Muscle layer of colon (tissue), 2 donors: ENCODE data around the gene GREB1.
"Not testable (repeated sequence)": the region's sequence is repeated elsewhere in the genome, so short reads cannot be mapped to it uniquely, and the experiment has no call there.

ENCODE experiments used
- H3K27ac ChIP-seq: one replicate; pipeline ENCODE4 v1.7.0; 2013; ENCODE audit warnings: low read depth, mild to moderate bottlenecking, low read length, moderate library complexity
- H3K27me3 ChIP-seq, 2 donors: one replicate each; pipeline ENCODE4 v1.7.0; 2013; ENCODE audit warnings: low read length in 2 of 2, mild to moderate bottlenecking in 2 of 2; ENCODE audit not compliant: insufficient read depth in 2 of 2, control insufficient read depth in 1 of 2
- H3K36me3 ChIP-seq: one replicate; pipeline ENCODE4 v1.7.0; 2013; ENCODE audit warnings: mild to moderate bottlenecking, low read length; ENCODE audit not compliant: insufficient read depth
- H3K4me1 ChIP-seq: one replicate; pipeline ENCODE4 v1.7.0; 2013; ENCODE audit warnings: mild to moderate bottlenecking, low read length; ENCODE audit not compliant: insufficient read depth
- H3K4me3 ChIP-seq, 2 donors: one replicate each; pipeline ENCODE4 v1.7.0; 2013; ENCODE audit warnings: low read length in 2 of 2, low read depth in 1 of 2, mild to moderate bottlenecking in 1 of 2, moderate library complexity in 1 of 2
- H3K9ac ChIP-seq: one replicate; pipeline ENCODE4 v1.7.0; 2013; ENCODE audit warnings: low read length
- H3K9me3 ChIP-seq: one replicate; pipeline ENCODE4 v1.7.0; 2013; ENCODE audit warnings: mild to moderate bottlenecking, low read length
- donor health status: abdominal sarcoma.
- donor health status: Adenocarcinoma of cecum.

GREB1 gene

GRCh38 chr2:11657195-11657594, 123.3 kb downstream of the GREB1 start:
- H3K36me3 ChIP-seq, result no peaks in the 10 kb centered on the region
- H3K4me1 ChIP-seq, result peaks cover 6% of the 10 kb centered on the region
- H3K4me3 ChIP-seq, result no peak overlapping the region
- no peak overlapping the region for H3K27ac ChIP-seq
- H3K9me3 ChIP-seq, result no peaks in the 10 kb centered on the region
- no peaks in the 10 kb centered on the region for H3K27me3 ChIP-seq
- no peak overlapping the region for H3K9ac ChIP-seq

GRCh38 chr2:11657646-11658045, 123.8 kb downstream of the GREB1 start:
- Histone ChIP-seq H3K27me3 (no peaks in the 10 kb centered on the region), H3K36me3 (no peaks in the 10 kb centered on the region), H3K4me1 (peaks cover 6% of the 10 kb centered on the region), H3K27ac (no peak overlapping the region), H3K9ac (no peak overlapping the region), H3K4me3 (no peak overlapping the region), H3K9me3 (no peaks in the 10 kb centered on the region)

- Histone ChIP-seq H3K27ac (no peak overlapping the region), H3K36me3 (no peaks in the 10 kb centered on the region), H3K4me3 (no peak overlapping the region), H3K4me1 (peaks cover 6% of the 10 kb centered on the region), H3K9me3 (no peaks in the 10 kb centered on the region), H3K27me3 (no peaks in the 10 kb centered on the region), H3K9ac (no peak overlapping the region)
Measured at GRCh38 chr2:11658208-11659114, 124.6 kb downstream of the GREB1 start.

- Histone ChIP-seq H3K9me3 (no peaks in the 10 kb centered on the region), H3K4me3 (no peak overlapping the region), H3K27me3 (no peaks in the 10 kb centered on the region), H3K9ac (no peak overlapping the region), H3K27ac (no peak overlapping the region), H3K36me3 (no peaks in the 10 kb centered on the region), H3K4me1 (peaks cover 6% of the 10 kb centered on the region)
Measured at GRCh38 chr2:11659115-11659475, 125.2 kb downstream of the GREB1 start.

GRCh38 chr2:11659851-11660250, 126.0 kb downstream of the GREB1 start:
- Histone ChIP-seq H3K27ac (no peak overlapping the region), H3K36me3 (no peaks in the 10 kb centered on the region), H3K4me3 (no peak overlapping the region), H3K9ac (no peak overlapping the region), H3K27me3 (no peaks in the 10 kb centered on the region), H3K4me1 (peaks cover 6% of the 10 kb centered on the region), H3K9me3 (no peaks in the 10 kb centered on the region)

GRCh38 chr2:11660396-11660795, 126.6 kb downstream of the GREB1 start:
- not testable (repeated sequence) for H3K36me3 ChIP-seq, H3K4me3 ChIP-seq, H3K27ac ChIP-seq, H3K4me1 ChIP-seq, H3K9me3 ChIP-seq, H3K9ac ChIP-seq, H3K27me3 ChIP-seq

GRCh38 chr2:11661891-11662435, 128.1 kb downstream of the GREB1 start:
- no peaks in the 10 kb centered on the region for H3K4me1 ChIP-seq
- no peak overlapping the region for H3K27ac ChIP-seq
- no peaks in the 10 kb centered on the region for H3K9me3 ChIP-seq
- no peaks in the 10 kb centered on the region for H3K27me3 ChIP-seq
- no peak overlapping the region for H3K4me3 ChIP-seq
- H3K9ac ChIP-seq, result no peak overlapping the region
- no peaks in the 10 kb centered on the region for H3K36me3 ChIP-seq

GRCh38 chr2:11662882-11663281, 129.0 kb downstream of the GREB1 start:
- no peaks in the 10 kb centered on the region for H3K36me3 ChIP-seq
- H3K9ac ChIP-seq, result no peak overlapping the region
- H3K4me1 ChIP-seq, result no peaks in the 10 kb centered on the region
- no peaks in the 10 kb centered on the region for H3K27me3 ChIP-seq
- H3K27ac ChIP-seq, result no peak overlapping the region
- no peaks in the 10 kb centered on the region for H3K9me3 ChIP-seq
- H3K4me3 ChIP-seq, result no peak overlapping the region

- Histone ChIP-seq H3K4me3 (no peak overlapping the region), H3K27me3 (no peaks in the 10 kb centered on the region), H3K9me3 (no peaks in the 10 kb centered on the region), H3K9ac (no peak overlapping the region), H3K27ac (no peak overlapping the region), H3K4me1 (no peaks in the 10 kb centered on the region), H3K36me3 (no peaks in the 10 kb centered on the region)
Measured at GRCh38 chr2:11663427-11663826, 129.6 kb downstream of the GREB1 start.

- Histone ChIP-seq H3K9me3 (no peaks in the 10 kb centered on the region), H3K4me3 (no peak overlapping the region), H3K27me3 (no peaks in the 10 kb centered on the region), H3K27ac (no peak overlapping the region), H3K36me3 (no peaks in the 10 kb centered on the region), H3K9ac (no peak overlapping the region), H3K4me1 (peaks cover 2% of the 10 kb centered on the region)
Measured at GRCh38 chr2:11665028-11665427, 131.2 kb downstream of the GREB1 start.

- no peak overlapping the region for H3K4me3 ChIP-seq
- H3K27me3 ChIP-seq, result no peaks in the 10 kb centered on the region
- H3K4me1 ChIP-seq, result peaks cover 5% of the 10 kb centered on the region
- no peak overlapping the region for H3K27ac ChIP-seq
- H3K9me3 ChIP-seq, result no peaks in the 10 kb centered on the region
- no peaks in the 10 kb centered on the region for H3K36me3 ChIP-seq
- H3K9ac ChIP-seq, result no peak overlapping the region
Measured at GRCh38 chr2:11665510-11666362, 131.9 kb downstream of the GREB1 start.
